EL (cell line): ENCODE results near the gene KIAA1549.
A peak's percentile ranks its signal among the peaks of the same experiment; 100 is the strongest.
"Not testable (repeated sequence)": the region's sequence is repeated elsewhere in the genome, so short reads cannot be mapped to it uniquely, and the experiment has no call there.

ENCODE experiments used
- DNase-seq: peaks from one replicate; pipeline ENCODE4 v3.0.0-alpha.2; 2016

Gene KIAA1549

GRCh38 chr7:138802706-138803105 is 178.5 kb downstream of the KIAA1549 start:
- DNase-seq, result no peak

- no peak for DNase-seq
Observed at GRCh38 chr7:138801256-138801655, 179.9 kb downstream of the KIAA1549 start.

DNA sequence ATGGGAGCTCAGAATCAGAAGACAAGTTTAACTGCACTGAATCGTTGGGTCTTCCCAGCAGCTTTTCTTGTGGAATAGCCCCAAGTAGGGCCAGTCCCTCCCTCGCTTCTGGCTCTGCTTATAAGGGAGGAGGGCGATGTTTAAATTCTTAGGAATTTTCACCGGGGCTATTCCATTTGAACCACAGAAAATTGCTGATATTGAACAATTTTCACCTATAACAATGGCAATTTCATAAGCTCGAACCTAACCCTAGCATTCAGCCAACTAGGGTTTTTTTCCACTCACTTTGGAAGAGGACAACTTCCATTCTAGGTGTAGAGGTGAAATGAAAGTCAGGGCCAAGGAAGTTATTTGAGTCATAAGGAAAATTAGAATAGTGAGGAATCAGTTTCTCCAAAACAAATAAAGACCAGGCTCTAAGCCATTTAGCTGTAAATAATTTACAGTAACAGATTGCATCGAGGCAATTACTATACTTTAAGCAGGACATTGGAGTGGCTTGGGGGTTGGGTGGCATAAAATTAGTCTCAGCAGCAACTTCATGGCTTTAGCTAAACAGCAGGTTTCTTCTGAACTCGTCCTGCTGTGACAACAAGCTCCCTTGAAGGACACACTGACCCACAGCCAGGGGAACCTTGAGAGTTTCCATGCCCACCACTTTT is 181.7 kb downstream of the KIAA1549 start:
- no peak for DNase-seq

DNA sequence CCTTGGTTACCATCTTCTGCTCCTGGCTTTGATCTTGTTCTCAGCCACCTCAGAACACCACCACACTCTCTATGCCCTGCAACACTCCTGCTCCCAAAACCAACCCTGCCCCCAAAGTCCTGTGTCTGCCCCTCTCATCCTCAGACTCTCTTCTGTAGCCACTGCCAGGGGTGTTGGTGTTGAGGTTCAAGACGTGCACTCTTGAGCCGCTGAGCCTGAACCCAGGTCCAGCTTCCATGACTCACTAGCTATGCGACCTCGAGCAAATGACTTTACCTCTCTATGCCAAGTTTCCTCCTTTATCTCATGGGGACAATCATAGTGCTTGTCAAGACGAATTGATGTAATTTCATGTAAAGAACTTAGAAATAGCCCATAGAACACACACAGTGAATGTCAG is 182.4 kb downstream of the KIAA1549 start:
- no peak for DNase-seq

DNA sequence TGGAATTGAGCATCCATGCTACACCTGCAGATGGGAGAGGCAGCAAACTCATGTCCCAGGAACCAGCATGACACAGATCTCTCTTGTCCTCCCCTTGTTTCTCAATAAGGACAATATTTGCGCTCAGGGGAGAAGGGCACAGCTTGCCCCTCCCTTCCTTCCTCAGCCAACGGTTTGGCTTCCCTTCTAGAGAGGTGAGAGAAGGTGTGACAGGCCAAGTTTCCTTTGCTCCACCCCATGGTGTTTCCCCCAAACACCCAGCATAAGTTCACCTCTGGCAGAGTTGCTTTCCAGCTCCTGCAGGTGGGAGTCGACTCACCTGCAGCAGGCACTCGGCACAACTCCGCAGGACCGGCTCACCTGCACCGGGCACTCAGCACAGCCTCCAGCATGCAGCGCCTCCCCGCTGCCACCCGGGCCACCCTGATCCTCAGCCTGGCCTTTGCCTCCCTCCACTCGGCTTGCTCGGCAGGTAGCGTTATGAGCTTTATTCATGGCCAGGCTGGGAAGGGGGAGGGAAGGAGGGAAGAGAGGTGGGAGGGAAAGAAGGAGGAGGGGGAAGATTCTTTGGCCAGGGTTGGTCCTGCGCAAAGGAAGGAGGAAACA is 183.4 kb downstream of the KIAA1549 start, which contains the start of the genes ATP6V0A4 and TMEM213:
TSS of gene ATP6V0A4 (minus strand) at position 482 of the 606 bp plus-strand sequence. CDS start 26,949 bp downstream, outside the sequence.
TSS of gene TMEM213 (plus strand) at position 280 of the 606 bp plus-strand sequence. CDS start at position 391, 111 bp downstream.
- no peak for DNase-seq

GRCh38 chr7:138797046-138797445 is 184.1 kb downstream of the KIAA1549 start:
- not testable (repeated sequence) for DNase-seq

DNA sequence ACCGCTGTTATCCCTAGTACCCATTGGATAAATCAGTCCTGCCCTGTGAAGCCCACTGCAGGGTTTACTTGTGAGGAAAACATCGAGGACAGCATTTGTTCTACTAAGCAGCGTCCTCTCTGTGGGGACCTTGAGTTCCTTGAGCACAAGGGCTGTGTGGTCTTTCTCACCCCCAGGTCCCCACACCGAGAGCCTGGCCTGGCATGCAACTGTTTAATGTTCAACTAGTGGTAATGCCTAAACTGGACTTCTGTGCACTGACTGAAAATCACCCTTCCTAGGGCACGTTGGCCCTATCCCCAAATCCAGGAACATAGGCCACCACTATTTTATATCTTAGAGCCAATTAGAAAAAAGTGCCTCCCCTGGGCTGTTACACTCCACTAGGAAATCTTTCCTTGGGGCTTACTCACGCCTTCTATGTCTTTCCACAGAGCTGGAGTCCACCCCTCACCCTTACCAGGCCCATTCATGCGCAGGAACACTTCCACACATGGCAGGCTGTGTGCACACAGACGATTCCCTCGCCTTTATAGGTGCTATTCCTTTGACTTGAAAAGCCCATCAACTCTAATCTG is 185.1 kb downstream of the KIAA1549 start:
- no peak for DNase-seq

- DNase-seq, result peak; percentile 71
Observed at GRCh38 chr7:138785587-138786437, 195.4 kb downstream of the KIAA1549 start.

DNA sequence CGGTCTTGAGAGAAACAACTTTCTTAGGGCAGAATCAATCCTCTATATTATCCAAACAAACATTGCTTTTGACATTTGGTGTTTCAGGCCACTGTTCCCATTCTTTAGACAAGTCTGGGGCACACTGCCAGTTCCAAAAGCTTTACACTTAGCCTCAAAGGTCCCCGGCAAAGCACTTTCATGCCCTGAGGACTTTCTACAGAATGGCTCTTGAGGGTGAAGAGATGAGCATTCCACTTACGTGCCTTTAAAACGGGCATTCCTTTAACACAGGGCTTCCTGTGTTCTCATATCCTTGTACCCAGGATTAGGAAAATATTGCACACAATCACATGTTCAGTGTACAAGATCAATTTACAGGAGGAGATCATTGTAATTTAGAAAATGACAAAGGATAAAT is 196.5 kb downstream of the KIAA1549 start:
- peak; percentile 62 for DNase-seq
